SK-N-SH treated with all-trans-retinoic acid at 6 μM for 48 hours (cell line): ENCODE data around the gene CACNG1.

Experiments
- ATAC-seq: fragments of 200-7000 bp; cut with Tn5 transposase; 3 replicates; pipeline ENCODE4 v1.9.1; 2020; ENCODE audit warnings: mild to moderate bottlenecking, moderate library complexity
- ISL1 ChIP-seq: fragments of 250-450 bp; sonication (Bioruptor Pico); IDR thresholded peaks from 2 replicates; pipeline ENCODE4 v2.1.2; 2022; ENCODE audit warnings: mild to moderate bottlenecking, moderate library complexity
- PATZ1 ChIP-seq: fragments of 250-450 bp; sonication (Bioruptor Pico); IDR thresholded peaks from 2 replicates; pipeline ENCODE4 v1.8.0; 2020; ENCODE audit warnings: mild to moderate bottlenecking, moderate library complexity, borderline replicate concordance
- SNAI2 ChIP-seq: fragments of 250-450 bp; sonication (Bioruptor Pico); IDR thresholded peaks from 2 replicates; pipeline ENCODE4 v1.5.0; 2020; ENCODE audit warnings: mild to moderate bottlenecking, moderate library complexity
- TCF4 ChIP-seq: fragments of 250-450 bp; sonication (Bioruptor Pico); IDR thresholded peaks from 2 replicates; pipeline ENCODE4 v1.8.0; 2021; ENCODE audit warnings: mild to moderate bottlenecking, moderate library complexity, borderline replicate concordance
- ZC3H10 ChIP-seq: fragments of 250-450 bp; sonication (Bioruptor Pico); IDR thresholded peaks from 2 replicates; pipeline ENCODE4 v1.5.1; 2021; ENCODE audit warnings: mild to moderate bottlenecking, moderate library complexity

CACNG1 gene

GRCh38 chr17:67105213-67105612 lies 60.9 kb downstream of the CACNG1 start:
- peak; percentile 32; the same call in 1 of the 3 replicates for ATAC-seq
- TF ChIP-seq TCF4 (CRISPR knock-in tag), result no peak
- peak; percentile 54 for TF ChIP-seq ISL1 (CRISPR knock-in tag)
- no peak for TF ChIP-seq SNAI2
- TF ChIP-seq ZC3H10 (CRISPR knock-in tag), result peak; percentile 48; the same call in 1 of the 2 replicates
- TF ChIP-seq PATZ1, result peak; percentile 42; the same call in 1 of the 2 replicates
- TF ChIP-seq, all 23 proteins: peak for 3
